Heart left ventricle (tissue), 16 donors: ENCODE results near the gene NEDD4L. TPM values are rescaled to one million over a fixed set of nuclear protein-coding genes. Genes with fewer than 3 reads are reported as not detected.
A peak's percentile ranks its signal among the peaks of the same experiment; 100 is the strongest.

Source experiments
- ATAC-seq, 4 donors: fragments of 200-7000 bp; cut with Tn5 transposase; one replicate each; pipeline ENCODE4 v1.9.1; 2020 to 2022; ENCODE audit warnings: moderate library complexity in 4 of 4, mild to moderate bottlenecking in 3 of 4, moderate number of reproducible peaks in 1 of 4
- DNase-seq, 5 donors: peaks; one replicate each; pipeline ENCODE4 v3.0.0-alpha.2; 2020
- H3K27ac ChIP-seq, 12 donors: fragments of 200-600 bp; sonication (generic) in 4 of 12; one replicate each; pipeline versions ENCODE4 v1.5.0 to v1.8.0; 2016 to 2022; ENCODE audit warnings: mild to moderate bottlenecking in 2 of 12
- H3K27me3 ChIP-seq, 9 donors: fragments of 200-600 bp; sonication (generic) in 2 of 9; one replicate each; pipeline versions ENCODE4 v1.5.1 to v1.8.0; 2016 to 2022; ENCODE audit warnings: mild to moderate bottlenecking in 3 of 9
- H3K36me3 ChIP-seq, 9 donors: fragments of 200-600 bp; sonication (generic) in 2 of 9; one replicate each; pipeline versions ENCODE4 v1.5.0 to v1.8.0; 2018 to 2022; ENCODE audit warnings: mild to moderate bottlenecking in 2 of 9
- H3K4me1 ChIP-seq, 12 donors: fragments of 200-600 bp; sonication (generic) in 4 of 12; one replicate each; pipeline versions ENCODE4 v1.5.0 to v1.8.0; 2016 to 2022; ENCODE audit warnings: mild to moderate bottlenecking in 3 of 12
- H3K4me3 ChIP-seq, 12 donors: fragments of 200-600 bp; sonication (generic) in 4 of 12; one replicate each; pipeline versions ENCODE4 v1.5.0 to v1.8.0; 2017 to 2022; ENCODE audit warnings: mild to moderate bottlenecking in 9 of 12, moderate library complexity in 4 of 12
- H3K9me3 ChIP-seq, 12 donors: fragments of 200-600 bp; sonication (generic) in 4 of 12; one replicate each; pipeline versions ENCODE4 v1.5.0 to v1.8.0; 2016 to 2022; ENCODE audit warnings: mild to moderate bottlenecking in 1 of 12
- POLR2A ChIP-seq, 2 donors: fragments of 450-650 bp; IDR thresholded peaks; one replicate each; pipeline ENCODE4 v1.6.1; 2017; ENCODE audit warnings: antibody characterized with exemption in 2 of 2, mild to moderate bottlenecking in 2 of 2, moderate library complexity in 2 of 2
- WGBS, 4 donors: extraction: QIAGEN DNeasy Blood & Tissue Kit in 2 of 4; methylation state at CpG; one replicate each; pipeline versions ENCODE4 v1.1.5 to v1.1.7; 2013 to 2018; 5-methylcytosine and 5-hydroxymethylcytosine counted together
- intact Hi-C, 10 donors: fragments of 100-400 bp; cut with DNase I; formaldehyde crosslinking; loops; one replicate each; pipeline versions ENCODE4 v1.11.1 to v1.14.2; 2022
- polyA plus RNA-seq, 2 donors: library from polyadenylated mRNA; stranded (reverse); fragments of 200-250 nt; gene quantifications; one replicate each; pipeline ENCODE4 v1.2.3, GENCODE V29; 2013
- total RNA-seq, 9 donors: library from RNA; depleted of rRNA in 2 of 9; stranded (reverse); fragments of >200 nt in 2 of 9; fragmentation: NEBNext Ultra II Directional in 3 of 9; extraction: Animal tissue kit (Norgen Biotek cat#: 25700) in 3 of 9; gene quantifications; one replicate each; pipeline versions ENCODE4 v1.1.0 to v1.2.4, GENCODE V29; 2016 to 2023
- TF ChIP-seq, protein P1 (sequence below), 12 donors: fragments of 200-600 bp; sonication (generic) in 4 of 12; IDR thresholded peaks; one replicate each; pipeline versions ENCODE4 v1.5.0 to v1.8.0; 2018 to 2022; ENCODE audit warnings: antibody characterized with exemption in 12 of 12, mild to moderate bottlenecking in 5 of 12
- donor health status: ischemic (EF 13 %, LVEDD 7.1; RV severe dilation, severe dysfunction).
- donor health status: healthy with polysubstance abuse.
- donor health status: DM: no; HTN: yes; CAD: no.
- donor health status: DM: no; HTN: no; CAD: no.
- donor health status: ischemic (EF 25% LVEDD 6.9; RV normal size, moderate dysfunction).
- donor health status: ischemic (EF 25% LVEDD 5.7; RV mildly dilated, moderate dysfunction).
- donor health status: healthy.
- donor health status: DM: yes; HTN: yes; CAD: no.
- donor health status: ischemic (EF 35%, LVEDD 5.7; RV mildly dilated, moderate dysfunction).
- donor health status: nonischemic (EF 11% LVEDD 7.7; RV severe dilation, severe dysfunction).
- donor health status: DM: yes; HTN: yes; CAD: no.
- donor health status: PGD.
- donor health status: ischemic (EF 29% LVEDD 5.4; RV normal size, mild dysfunction).
- donor health status: nonischemic (EF 23%, LVEDD 6.1; RV moderate dilation, normal function).

The NEDD4L gene
- total and polyA plus RNA-seq, 11 donors = 14.7 to 64.1 (median 51.7) TPM

DNA sequence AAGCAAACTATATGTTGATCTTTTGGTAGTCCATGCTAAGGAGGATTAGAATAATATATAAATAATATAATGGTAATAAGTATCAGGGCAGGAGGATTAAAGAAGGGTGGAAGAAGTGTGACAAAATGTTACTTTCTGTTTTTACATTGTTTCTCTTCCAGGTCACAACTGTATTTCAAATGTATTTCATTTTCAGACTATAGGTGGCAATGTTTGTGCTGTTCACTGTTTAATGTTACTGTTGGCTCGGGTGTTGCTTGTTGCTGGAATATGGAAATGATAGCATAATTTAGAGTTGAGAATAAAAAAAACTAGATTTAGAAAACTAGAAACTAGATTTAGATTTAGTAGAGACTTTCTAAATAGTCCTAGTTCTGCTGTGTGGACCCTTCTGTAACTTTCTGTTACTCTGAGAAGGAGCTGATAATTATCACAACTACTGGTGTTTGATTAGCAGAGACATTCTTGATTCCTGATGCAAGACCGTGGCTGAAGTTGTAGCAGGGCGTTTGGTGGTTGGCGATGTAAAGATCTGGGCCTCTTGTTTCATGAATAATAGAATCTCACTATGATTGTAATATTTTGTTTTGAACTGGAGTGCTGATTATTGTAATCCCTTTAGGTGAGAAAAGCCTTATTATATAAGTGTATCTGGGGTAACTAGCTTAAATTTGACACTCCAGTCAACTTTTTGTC is 7.9 kb downstream of the NEDD4L start:
- 39 to 49% (median 46%) methylated on average over 4 of the region's 4 CpGs for WGBS, 4 donors
- Histone ChIP-seq H3K36me3 (no peaks in the 10 kb centered on the region), H3K27ac (no peak overlapping the region), H3K9me3 (no peaks in the 10 kb centered on the region), H3K4me3 (no peak overlapping the region), H3K4me1 (peaks cover 0 to 4% (median 0%) of the 10 kb centered on the region in 12 donors), H3K27me3 (no peaks in the 10 kb centered on the region)
- no peak for DNase-seq
- TF ChIP-seq POLR2A (IDR thresholded peaks at IDR 0.05) = no peak
- TF ChIP-seq, protein P1, sequence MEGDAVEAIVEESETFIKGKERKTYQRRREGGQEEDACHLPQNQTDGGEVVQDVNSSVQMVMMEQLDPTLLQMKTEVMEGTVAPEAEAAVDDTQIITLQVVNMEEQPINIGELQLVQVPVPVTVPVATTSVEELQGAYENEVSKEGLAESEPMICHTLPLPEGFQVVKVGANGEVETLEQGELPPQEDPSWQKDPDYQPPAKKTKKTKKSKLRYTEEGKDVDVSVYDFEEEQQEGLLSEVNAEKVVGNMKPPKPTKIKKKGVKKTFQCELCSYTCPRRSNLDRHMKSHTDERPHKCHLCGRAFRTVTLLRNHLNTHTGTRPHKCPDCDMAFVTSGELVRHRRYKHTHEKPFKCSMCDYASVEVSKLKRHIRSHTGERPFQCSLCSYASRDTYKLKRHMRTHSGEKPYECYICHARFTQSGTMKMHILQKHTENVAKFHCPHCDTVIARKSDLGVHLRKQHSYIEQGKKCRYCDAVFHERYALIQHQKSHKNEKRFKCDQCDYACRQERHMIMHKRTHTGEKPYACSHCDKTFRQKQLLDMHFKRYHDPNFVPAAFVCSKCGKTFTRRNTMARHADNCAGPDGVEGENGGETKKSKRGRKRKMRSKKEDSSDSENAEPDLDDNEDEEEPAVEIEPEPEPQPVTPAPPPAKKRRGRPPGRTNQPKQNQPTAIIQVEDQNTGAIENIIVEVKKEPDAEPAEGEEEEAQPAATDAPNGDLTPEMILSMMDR (IDR thresholded peaks at IDR 0.05) = peak in 5 of 12 donors; percentile 10 to 42 (median 25)
- ATAC-seq = no peak
- intact Hi-C loops = no loop called here

DNA sequence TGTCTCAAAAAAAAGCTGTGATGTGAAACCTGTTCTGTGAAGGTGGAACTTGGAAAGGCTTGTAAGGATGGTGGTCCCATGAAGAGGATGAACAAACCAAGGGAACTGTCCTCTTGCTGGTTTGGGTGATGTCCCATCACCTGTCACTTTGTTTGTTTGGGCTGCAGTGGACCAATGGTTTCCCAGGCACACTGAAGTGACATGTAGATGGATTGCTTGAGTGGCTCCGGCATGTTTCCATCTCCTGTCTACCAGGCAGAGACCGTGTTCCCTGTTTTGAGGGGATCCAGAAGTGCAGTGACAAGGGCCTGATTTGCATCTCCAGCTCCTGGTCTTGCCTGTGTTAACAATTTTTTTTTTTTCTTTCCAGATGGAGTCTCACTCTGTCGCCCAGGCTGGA is 8.9 kb downstream of the NEDD4L start:
- TF ChIP-seq, protein P1 (IDR thresholded peaks at IDR 0.05) = no peak
- no peak for TF ChIP-seq POLR2A (IDR thresholded peaks at IDR 0.05)
- ATAC-seq (no peak), DNase-seq (no peak)
- Histone ChIP-seq H3K9me3 (no peaks in the 10 kb centered on the region), H3K4me3 (no peak overlapping the region), H3K36me3 (no peaks in the 10 kb centered on the region), H3K27ac (no peak overlapping the region), H3K27me3 (no peaks in the 10 kb centered on the region), H3K4me1 (peaks cover 0 to 4% (median 0%) of the 10 kb centered on the region in 12 donors)
- WGBS, 4 donors = 60 to 93% (median 82%) methylated on average over 3 of the region's 3 CpGs
- intact Hi-C loops = no loop called here

DNA sequence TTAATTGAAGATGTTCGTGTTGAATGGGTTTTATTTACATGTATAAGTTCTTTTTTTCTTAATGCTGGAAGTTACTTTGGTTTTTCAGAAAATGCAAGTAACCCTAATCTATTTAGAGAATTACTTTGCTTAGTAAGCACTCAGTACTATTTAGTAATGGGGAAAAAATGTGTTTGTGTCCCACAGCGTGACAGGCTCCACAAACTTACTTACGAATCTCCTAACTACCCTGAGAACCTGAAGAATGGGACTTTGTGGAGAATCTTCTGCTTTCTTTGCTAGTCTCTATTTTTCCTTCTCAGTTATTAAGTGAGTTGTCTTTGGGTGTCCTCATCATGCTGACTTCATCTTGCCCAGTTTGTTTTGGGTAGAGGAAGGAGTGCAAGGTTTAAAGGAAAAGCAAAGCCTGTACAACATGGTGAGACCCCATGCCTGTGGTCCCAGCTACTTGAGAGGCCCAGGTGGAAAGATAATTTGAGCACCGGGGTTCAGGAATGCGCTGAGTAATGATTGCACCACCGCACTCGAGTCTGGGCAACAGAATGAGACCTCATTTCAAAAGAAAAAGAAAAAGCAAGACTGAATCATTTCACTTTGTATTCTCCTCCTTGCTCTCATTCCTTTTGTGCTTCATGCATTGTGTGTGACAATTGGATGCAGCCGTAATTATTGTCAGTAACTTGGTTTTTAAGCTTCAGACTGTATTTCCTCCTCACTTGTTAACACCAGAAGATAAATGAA is 10.2 kb downstream of the NEDD4L start:
- 70 to 78% (median 72%) methylated on average over 8 of the region's 8 CpGs for whole genome bisulfite sequencing, 4 donors

More for the DNA sequence above, 10.2 kb downstream of the NEDD4L start:
- TF ChIP-seq, protein P1 (IDR thresholded peaks at IDR 0.05) = no peak
- no peak for TF ChIP-seq POLR2A (IDR thresholded peaks at IDR 0.05)
- Histone ChIP-seq H3K27me3 (no peaks in the 10 kb centered on the region), H3K27ac (no peak overlapping the region), H3K36me3 (no peaks in the 10 kb centered on the region), H3K4me1 (peaks cover 0 to 4% (median 0%) of the 10 kb centered on the region in 12 donors), H3K4me3 (no peak overlapping the region), H3K9me3 (no peaks in the 10 kb centered on the region)
- ATAC-seq (no peak), DNase-seq (no peak)
- intact Hi-C loops = no loop called here
